GM19240 (cell line): ENCODE measurements around the gene TAF10.
A peak's percentile ranks its signal among the peaks of the same experiment; 100 is the strongest.

Experiments
- DNase-seq: peaks from one replicate; pipeline ENCODE4 v3.0.0; 2011; ENCODE audit warnings: low spot score; ENCODE audit not compliant: insufficient read length

Gene TAF10

GRCh38 chr11:6612213-6613041, at the start of gene TAF10:
Gene TAF10, minus strand, starts transcription at chr11:6612216. Its CDS starts 27 bp downstream, at chr11:6612189.
- DNase-seq = peak; percentile 69

- no peak for DNase-seq
Measured at GRCh38 chr11:6660712-6661111, 48.7 kb upstream of the TAF10 start.

GRCh38 chr11:6658647-6659046, 46.6 kb upstream of the TAF10 start:
- DNase-seq = no peak

- DNase-seq = no peak
Measured at GRCh38 chr11:6657346-6657745, 45.3 kb upstream of the TAF10 start.

GRCh38 chr11:6656936-6657335, 44.9 kb upstream of the TAF10 start:
- DNase-seq = no peak

- DNase-seq = no peak
Measured at GRCh38 chr11:6656584-6656915, 44.5 kb upstream of the TAF10 start.

GRCh38 chr11:6655790-6656583, 44.0 kb upstream of the TAF10 start, which contains the start of gene DCHS1:
Gene DCHS1, minus strand, starts transcription at chr11:6655809. Its CDS starts 14,196 bp downstream, at chr11:6641613.
- no peak for DNase-seq

- DNase-seq = no peak
Measured at GRCh38 chr11:6655020-6655789, 43.2 kb upstream of the TAF10 start.

- no peak for DNase-seq
Measured at GRCh38 chr11:6654281-6655019, 42.4 kb upstream of the TAF10 start.

- no peak for DNase-seq
Measured at GRCh38 chr11:6653656-6654055, 41.6 kb upstream of the TAF10 start.

- DNase-seq = no peak
Measured at GRCh38 chr11:6653097-6653496, 41.1 kb upstream of the TAF10 start.

GRCh38 chr11:6652182-6652581, 40.2 kb upstream of the TAF10 start:
- DNase-seq = no peak

- DNase-seq = no peak
Measured at GRCh38 chr11:6650980-6651379, 39.0 kb upstream of the TAF10 start.

GRCh38 chr11:6650104-6650503, 38.1 kb upstream of the TAF10 start:
- DNase-seq = no peak

GRCh38 chr11:6648501-6648900, 36.5 kb upstream of the TAF10 start:
- DNase-seq = no peak

GRCh38 chr11:6647836-6648235, 35.8 kb upstream of the TAF10 start:
- no peak for DNase-seq

GRCh38 chr11:6646918-6647679, 35.1 kb upstream of the TAF10 start:
- DNase-seq = peak; percentile 74

GRCh38 chr11:6646576-6646917, 34.5 kb upstream of the TAF10 start:
- no peak for DNase-seq

GRCh38 chr11:6646071-6646470, 34.1 kb upstream of the TAF10 start:
- DNase-seq = no peak

- DNase-seq = no peak
Measured at GRCh38 chr11:6642957-6643356, 30.9 kb upstream of the TAF10 start.
